Eye (tissue), 1 donor: Measurements from ENCODE around the gene NRG3.
"Not testable (repeated sequence)": the region's sequence is repeated elsewhere in the genome, so short reads cannot be mapped to it uniquely, and the experiment has no call there.

ENCODE experiments used
- DNase-seq: peaks from one replicate; pipeline ENCODE4 v3.0.0-alpha.2; 2015

The NRG3 gene

DNA sequence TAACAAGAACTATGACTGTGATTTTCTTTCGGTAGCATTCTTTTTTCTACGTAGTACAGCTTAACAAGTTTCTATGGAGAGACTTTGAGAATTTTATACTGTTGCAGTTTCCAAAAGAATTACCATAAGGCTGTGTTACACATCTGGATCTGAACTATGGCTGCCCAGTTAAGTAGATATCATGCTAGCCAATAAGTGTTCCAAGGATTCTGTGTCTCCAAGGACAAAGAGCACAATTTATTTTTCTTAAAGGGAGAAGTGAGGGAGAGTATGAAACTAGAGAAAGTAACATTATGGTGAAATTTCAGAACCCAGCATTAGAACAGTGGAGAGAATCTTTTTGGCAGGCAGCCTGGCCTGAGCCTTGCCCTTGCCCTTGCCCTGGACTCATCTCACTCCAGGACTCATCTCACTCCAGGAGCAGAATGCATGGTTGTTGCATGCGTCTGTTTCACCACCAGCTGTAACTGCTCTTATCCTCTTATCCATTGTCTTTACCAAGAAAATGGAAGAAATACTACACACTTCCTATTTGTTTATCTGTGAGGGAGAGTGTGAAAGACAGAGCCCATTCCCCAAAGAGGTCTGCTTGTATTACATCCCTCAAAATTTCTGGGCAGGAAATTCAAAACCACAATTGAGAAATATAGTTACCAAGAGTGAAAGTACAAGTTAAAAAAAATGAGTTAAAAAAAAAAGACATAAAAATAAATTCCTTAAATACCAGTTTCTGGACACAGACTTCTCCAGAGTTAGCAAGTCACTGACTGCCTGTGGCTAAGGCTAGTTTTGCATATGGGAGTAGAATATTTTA lies 1067.5 kb downstream of the NRG3 start:
- peak; percentile 6 for DNase-seq

- no peak for DNase-seq
Measured at GRCh38 chr10:82943142-82943541, 1068.1 kb downstream of the NRG3 start.

- no peak for DNase-seq
Measured at GRCh38 chr10:82949816-82950575, 1075.0 kb downstream of the NRG3 start.

DNA sequence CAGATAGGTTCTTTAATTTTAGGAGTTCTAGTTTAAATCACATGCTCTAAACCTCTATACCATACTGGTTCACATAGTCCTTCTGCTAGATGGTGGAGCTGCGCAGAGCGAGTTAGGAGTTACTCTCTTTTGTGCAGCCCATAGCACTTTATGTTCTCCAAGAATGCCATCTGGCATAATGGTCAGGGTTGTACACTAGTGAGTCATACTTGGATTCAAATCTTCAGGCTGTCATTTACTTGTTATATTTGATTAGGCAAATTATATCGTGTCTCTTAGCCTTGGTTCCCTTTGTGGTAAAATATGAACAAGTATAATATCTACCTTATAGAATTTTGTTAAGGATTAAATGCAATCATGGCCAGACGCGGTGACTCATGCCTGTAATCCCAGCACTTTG lies 1078.3 kb downstream of the NRG3 start:
- DNase-seq: no peak

- DNase-seq: no peak
Measured at GRCh38 chr10:82953909-82954308, 1078.9 kb downstream of the NRG3 start.

GRCh38 chr10:82960421-82961060 lies 1085.5 kb downstream of the NRG3 start:
- DNase-seq: not testable (repeated sequence)

DNA sequence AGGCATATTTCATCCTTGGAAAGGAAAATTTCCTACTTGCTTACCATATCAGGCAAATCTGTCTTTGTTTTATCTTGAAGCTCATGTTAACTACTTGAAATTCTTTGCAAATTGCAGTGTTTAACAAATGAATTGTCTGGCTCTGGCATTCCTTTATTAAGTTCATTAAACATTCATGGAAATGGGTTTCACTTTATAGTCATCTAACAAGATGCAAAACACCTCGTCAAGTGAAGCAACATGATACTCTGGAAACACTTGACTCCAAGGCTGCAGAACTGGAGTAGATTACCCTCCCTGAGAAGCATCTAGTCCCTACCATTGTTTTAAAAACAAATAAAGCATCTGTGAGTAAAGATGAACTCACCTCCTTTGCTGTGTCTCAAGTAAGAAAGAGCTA lies 1086.9 kb downstream of the NRG3 start:
- no peak for DNase-seq

DNA sequence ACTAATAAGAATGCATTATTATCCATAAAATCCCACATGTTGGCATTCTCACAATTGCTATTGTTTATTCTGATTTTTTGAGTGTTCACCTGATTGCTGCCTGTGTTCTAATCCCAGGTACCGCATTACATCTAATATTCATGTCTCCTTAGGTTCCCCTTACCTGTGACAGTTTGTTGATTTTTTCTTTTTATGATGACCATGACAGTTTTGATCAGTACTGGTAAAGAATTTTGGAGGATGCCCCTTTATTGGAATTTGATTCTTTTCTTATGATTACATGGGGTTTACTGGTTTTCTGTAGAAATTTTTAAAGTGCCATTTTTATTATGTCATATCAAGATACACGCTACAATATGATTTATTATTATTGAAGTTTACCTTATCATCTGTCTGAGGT lies 1091.1 kb downstream of the NRG3 start:
- DNase-seq: no peak

DNA sequence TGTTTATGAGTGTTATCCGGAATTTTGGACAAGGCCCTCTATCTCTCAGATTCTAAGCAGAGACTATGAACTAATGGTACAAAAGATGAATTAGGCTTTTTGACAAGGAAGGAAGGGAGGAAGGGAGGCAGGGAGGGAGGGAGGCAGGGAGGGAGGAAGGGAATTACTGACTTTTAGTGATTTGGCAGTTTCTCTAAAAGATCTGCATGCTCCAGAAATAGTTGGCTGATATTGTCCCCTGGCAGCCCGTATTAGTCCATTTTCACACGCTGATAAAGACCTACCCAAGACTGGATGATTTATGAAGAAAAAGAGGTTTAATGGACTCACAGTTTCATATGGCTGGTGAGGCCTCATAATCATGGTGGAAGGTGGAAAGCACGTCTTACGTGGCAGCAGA lies 1093.5 kb downstream of the NRG3 start:
- DNase-seq: no peak

- DNase-seq: peak; percentile 36
Measured at GRCh38 chr10:82969405-82969804, 1094.4 kb downstream of the NRG3 start.

- no peak for DNase-seq
Measured at GRCh38 chr10:82980321-82980720, 1105.3 kb downstream of the NRG3 start.

GRCh38 chr10:82981137-82981723 lies 1106.2 kb downstream of the NRG3 start:
- peak; percentile 30 for DNase-seq

GRCh38 chr10:82982110-82982608 lies 1107.2 kb downstream of the NRG3 start:
- DNase-seq: peak; percentile 17

- DNase-seq: no peak
Measured at GRCh38 chr10:82986216-82986615, 1111.2 kb downstream of the NRG3 start.

- not testable (repeated sequence) for DNase-seq
Measured at GRCh38 chr10:83006479-83006878, 1131.5 kb downstream of the NRG3 start.

- DNase-seq: no peak
Measured at GRCh38 chr10:83007510-83007909, 1132.5 kb downstream of the NRG3 start.

GRCh38 chr10:83012866-83013265 lies 1137.9 kb downstream of the NRG3 start:
- DNase-seq: peak; percentile 4

DNA sequence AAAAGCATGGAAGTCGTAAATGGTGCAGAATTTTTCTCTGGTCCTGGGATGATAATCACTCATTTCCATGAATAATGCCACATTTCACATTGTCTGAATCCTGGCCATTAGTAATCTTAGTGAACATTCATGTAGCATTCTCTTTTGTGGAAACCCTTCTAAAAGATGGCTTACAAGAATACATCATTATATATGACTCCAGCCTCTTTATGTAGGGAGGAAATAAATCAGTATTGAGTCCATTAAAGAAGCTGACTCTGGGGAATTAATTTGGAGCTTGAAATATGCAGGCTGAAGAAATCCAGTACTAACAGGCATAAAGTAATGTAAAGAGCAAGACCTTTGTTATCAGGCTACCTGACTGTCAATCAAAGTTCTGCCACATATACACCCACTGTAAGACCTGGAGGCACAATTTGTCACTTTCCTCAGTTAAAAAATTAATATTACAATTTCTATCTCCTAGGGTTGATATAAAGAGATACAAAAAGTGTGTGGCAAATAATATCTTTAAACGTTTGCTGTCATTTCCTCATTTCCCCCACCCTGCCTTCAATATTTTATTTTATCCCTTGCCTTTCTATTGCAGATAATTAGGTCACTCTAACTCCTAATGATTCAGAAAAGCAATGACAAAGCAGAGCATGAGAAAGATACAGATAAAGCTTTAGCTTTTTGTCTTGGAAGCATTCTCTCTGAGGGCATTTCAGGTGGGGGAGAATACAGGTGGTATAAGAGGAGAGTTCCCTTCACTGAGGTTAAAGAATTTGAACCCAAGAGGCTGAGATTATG lies 1142.3 kb downstream of the NRG3 start:
- no peak for DNase-seq

- DNase-seq: no peak
Measured at GRCh38 chr10:83023662-83024061, 1148.7 kb downstream of the NRG3 start.
